ENCODE results near the gene CHD1. TPM values are rescaled to one million over a fixed set of nuclear protein-coding genes. Genes with fewer than 3 reads are reported as not detected.

Gene CHD1
- total and polyA plus RNA-seq, 9 of the 15 experiments (the other 6 are each of a cell fraction or from before 2014, with no cell fraction given): 27.3 to 133 (median 58.7) TPM

GRCh38 chr5:98965226-98965625 is 36.4 kb upstream of the CHD1 start:
- Histone ChIP-seq H4K20me1 (replicated peaks; ENCODE audit: control insufficient read depth, insufficient read depth, low read length) (no peaks in the 10 kb centered on the region), H3K9me1 (ENCODE audit: control insufficient read depth, insufficient read depth, low read length) (no peaks in the 10 kb centered on the region), H3K4me3 (no peak overlapping the region), H3K4me2 (ENCODE audit: insufficient read depth, low read length) (no peak overlapping the region), H2AFZ (ENCODE audit: low read depth, low read length) (peak overlapping the region; percentile 44; the same call in 1 of the 2 replicates), H3K9ac (ENCODE audit: insufficient read depth in 1 of 2, low read depth in 2 of 2, low read length in 2 of 2) (no peak overlapping the region), H3K27me3 (ENCODE audit: control insufficient read depth in 2 of 2, insufficient read depth in 2 of 2, low read length in 2 of 2) (no peaks in the 10 kb centered on the region), H3K4me1 (replicated peaks in 1 of 2; ENCODE audit: control insufficient read depth in 2 of 2, insufficient read depth in 2 of 2, low read length in 2 of 2) (peaks cover 9 to 24% of the 10 kb centered on the region in 2 experiments), H3K79me2 (ENCODE audit: control insufficient read depth, insufficient read depth, low read length) (no peaks in the 10 kb centered on the region; the same call in 2 of the 3 replicates), H3K36me3 (ENCODE audit: control insufficient read depth, insufficient read depth, low read length) (no peaks in the 10 kb centered on the region; the same call in 2 of the 3 replicates), H3K9me3 (replicated peaks; ENCODE audit: control insufficient read depth, insufficient read depth, low read depth, low read length) (0 out of 2 replicates have a peak, but pooled peaks cover 2% of the 10 kb centered on the region), H3K27ac (ENCODE audit: extremely low read depth, low read depth, low read length) (no peak overlapping the region)
- CTCF ChIA-PET (ENCODE audit: low intra/inter-chr PET ratio): no interaction called here
- FAIRE-seq (no peak), ATAC-seq (no peak), DNase-seq (ENCODE audit: extremely low read depth in 1 of 4, low spot score in 3 of 4) (no peak)
- in situ Hi-C loops (cut with MboI): no loop called here
- POLR2A ChIA-PET: interaction anchor here (0.6 kb wide), 1 partner anchor 55 kb away, joined by 3 read pairs; no protein-coding TSS in a partner anchor
- 79% methylated on average over 4 of the region's 4 CpGs for WGBS (ENCODE audit: insufficient coverage, low coverage, missing lambda C conversion rate)
- no TSS peak for BruUV-seq (replicated peaks)
- intact Hi-C loops (cut with micrococcal nuclease): no loop called here
- no peak for TF ChIP-seq SFPQ (IDR thresholded peaks at IDR 0.05; ENCODE audit: low read depth, low read length)
- no peak for TF ChIP-seq BRD9 (IDR thresholded peaks at IDR 0.05; ENCODE audit: low read depth, partially characterized antibody)
- no peak for TF ChIP-seq ZNF407 (IDR thresholded peaks at IDR 0.05; ENCODE audit: low read depth)
- TF ChIP-seq ZNF445 (CRISPR knock-in tag; IDR thresholded peaks at IDR 0.05; ENCODE audit: low read depth): no peak
- no peak for TF ChIP-seq TAF15 (IDR thresholded peaks at IDR 0.05; ENCODE audit: low read depth, low read length)
- TF ChIP-seq CUX1 (CRISPR knock-in tag; IDR thresholded peaks at IDR 0.05): no peak
